GM12864 (cell line): Measurements from ENCODE around the gene STAT3.
"Not testable (repeated sequence)": the region's sequence is repeated elsewhere in the genome, so short reads cannot be mapped to it uniquely, and the experiment has no call there.

Experiments used
- DNase-seq: peaks from one replicate; pipeline ENCODE4 v3.0.0-alpha.2; 2011; ENCODE audit warnings: low read depth
- H3K4me3 ChIP-seq: 2 replicates; pipeline ENCODE4 v1.5.1; 2011; ENCODE audit warnings: mild to moderate bottlenecking, low read depth, low read length, control low read depth
- CTCF ChIP-seq: IDR thresholded peaks from 2 replicates; pipeline ENCODE4 v1.5.1; 2011; ENCODE audit warnings: low read depth, mild to moderate bottlenecking, moderate library complexity, low read length, control low read depth, inconsistent platforms; ENCODE audit errors: missing control alignments

Gene STAT3

DNA sequence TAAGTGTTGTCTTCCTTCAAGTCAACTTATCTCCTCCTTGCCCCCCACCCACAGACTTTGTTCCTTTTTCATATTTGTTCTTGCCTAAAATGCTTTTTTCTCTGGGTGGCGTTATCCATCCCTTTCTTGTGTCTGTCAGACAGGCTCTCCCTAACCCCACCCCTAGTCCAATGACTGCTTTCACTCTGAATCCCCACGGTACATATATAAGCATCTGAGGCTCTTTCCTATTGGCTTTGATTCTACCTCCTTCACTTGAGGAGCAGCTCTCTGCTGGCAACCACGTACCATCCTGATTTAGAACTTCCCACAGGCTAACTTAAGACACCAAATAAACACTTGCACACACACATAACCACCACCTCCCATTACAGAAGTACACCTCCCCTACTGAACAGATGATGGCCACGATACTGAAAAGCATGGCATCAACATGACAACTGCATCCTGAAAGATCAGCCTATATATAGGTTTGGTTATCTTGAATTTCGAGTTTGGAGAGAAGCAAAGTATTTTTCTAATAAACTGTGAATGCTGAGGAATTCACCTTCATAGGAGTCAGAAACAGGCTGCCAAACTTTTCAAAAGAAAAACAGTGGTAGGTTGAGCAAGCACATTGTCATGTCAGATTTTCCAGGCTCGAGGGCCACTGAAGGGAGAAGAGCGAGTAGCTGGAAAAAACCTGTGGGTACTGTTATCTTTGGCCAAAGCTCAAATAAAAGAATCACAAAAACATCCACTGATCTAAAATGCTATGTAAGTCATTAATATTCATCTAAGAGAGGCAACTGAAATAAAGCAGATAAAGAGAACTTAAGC lies 24.3 kb downstream of the STAT3 start:
- TF ChIP-seq CTCF = no peak
- H3K4me3 ChIP-seq = no peak overlapping the region
- no peak for DNase-seq

GRCh38 chr17:42363231-42363630 lies 25.0 kb downstream of the STAT3 start:
- no peak for TF ChIP-seq CTCF
- DNase-seq = no peak
- no peak overlapping the region for H3K4me3 ChIP-seq

DNA sequence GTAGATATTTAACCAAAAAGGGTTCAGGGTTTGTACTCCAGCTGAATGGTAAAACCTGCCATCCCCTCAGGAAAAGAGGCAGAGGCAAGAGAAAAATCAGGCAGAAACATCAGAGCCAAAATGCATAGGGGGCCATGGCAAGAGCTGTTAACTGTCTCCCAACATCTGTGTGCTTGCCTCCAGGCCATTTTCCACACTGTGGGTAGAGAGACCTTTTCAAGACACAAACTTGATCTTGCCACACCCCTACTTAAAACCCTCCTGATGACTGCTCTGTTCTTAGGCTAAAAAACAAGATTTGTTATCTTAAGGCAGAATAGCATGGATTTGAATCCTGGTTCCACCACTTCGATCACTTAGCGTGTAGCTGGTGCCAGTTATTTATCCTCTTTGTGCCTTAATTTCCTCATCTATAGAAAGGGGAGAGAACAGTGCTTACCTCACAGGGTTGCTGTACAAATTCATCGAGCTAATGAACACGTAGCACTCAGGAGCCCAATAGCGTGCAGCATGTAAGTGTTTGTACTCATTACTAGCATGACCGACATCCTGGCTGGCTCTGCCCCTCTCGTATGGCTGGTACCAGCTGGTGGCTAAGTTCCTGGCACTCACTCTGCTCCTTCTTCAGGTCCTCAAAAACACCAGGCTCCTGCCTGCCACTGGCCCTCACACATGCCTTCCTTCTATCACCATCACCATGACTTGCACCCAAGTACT lies 25.8 kb downstream of the STAT3 start:
- no peak overlapping the region for H3K4me3 ChIP-seq
- TF ChIP-seq CTCF = no peak
- DNase-seq = no peak

DNA sequence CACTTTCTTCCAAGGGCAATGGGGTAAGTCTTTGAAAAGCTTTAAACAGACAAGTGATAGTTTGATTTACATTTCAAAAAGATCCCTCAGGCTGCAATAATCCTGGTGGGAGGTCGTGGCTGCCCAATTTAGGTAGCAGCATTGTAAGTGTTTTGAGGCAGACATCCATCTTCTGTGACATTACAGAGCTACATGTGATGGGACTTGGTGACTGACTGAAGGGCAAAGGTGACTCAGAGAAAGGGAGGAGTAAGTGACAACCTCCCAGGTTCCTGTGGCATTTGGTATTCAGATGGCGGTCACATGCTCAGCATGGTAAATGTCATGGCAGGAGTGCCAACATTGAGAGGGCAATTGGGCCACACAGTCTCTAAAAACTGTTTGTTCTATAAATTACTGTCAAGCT lies 26.5 kb downstream of the STAT3 start:
- DNase-seq = no peak
- no peak overlapping the region for H3K4me3 ChIP-seq

GRCh38 chr17:42360388-42360787 lies 27.9 kb downstream of the STAT3 start:
- not testable (repeated sequence) for H3K4me3 ChIP-seq, DNase-seq

More for the DNA sequence above, 26.5 kb downstream of the STAT3 start:
- no peak for TF ChIP-seq CTCF

DNA sequence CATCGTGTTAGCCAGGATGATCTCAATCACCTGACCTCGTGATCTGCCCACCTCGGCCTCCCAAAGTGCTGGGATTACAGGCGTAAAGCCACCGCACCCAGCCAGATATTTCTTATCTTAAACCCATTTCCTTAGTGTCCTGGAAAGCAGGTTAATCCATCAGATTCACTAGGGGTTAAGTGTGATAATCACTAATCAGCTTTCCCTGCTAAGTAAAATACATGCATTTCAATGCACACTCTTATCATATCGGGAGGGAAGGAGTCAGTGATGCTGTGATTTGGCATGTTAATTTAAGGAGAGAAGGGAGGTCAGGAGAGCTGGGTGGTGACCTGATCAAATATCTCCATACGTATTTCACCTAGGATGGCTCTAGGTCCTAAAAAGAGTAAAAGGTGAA lies 29.1 kb downstream of the STAT3 start:
- TF ChIP-seq CTCF = no peak
- no peak overlapping the region for H3K4me3 ChIP-seq
- DNase-seq = no peak

DNA sequence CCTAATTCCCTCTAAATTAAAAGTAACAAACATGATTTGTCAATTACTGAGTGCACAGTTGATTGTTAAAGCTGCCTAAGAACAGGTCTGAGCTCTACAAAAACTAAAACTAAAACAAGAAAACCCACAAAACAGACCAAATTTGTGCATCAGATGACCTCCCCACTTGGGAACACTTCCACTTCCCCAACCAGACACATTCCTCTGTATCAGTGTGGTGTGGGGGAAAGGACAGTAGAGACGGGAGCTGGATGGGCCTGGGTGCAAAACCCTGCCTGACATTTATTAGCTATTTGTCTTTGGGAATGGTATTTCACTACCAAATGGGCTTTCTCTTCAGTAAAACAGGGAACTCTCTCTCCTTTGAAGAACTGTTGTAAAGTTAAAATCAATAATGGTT lies 29.8 kb downstream of the STAT3 start:
- DNase-seq = no peak
- H3K4me3 ChIP-seq = no peak overlapping the region
- TF ChIP-seq CTCF = no peak
